ENCODE data around the gene SHF.
A peak's percentile ranks its signal among the peaks of the same experiment; 100 is the strongest.

SHF gene

DNA sequence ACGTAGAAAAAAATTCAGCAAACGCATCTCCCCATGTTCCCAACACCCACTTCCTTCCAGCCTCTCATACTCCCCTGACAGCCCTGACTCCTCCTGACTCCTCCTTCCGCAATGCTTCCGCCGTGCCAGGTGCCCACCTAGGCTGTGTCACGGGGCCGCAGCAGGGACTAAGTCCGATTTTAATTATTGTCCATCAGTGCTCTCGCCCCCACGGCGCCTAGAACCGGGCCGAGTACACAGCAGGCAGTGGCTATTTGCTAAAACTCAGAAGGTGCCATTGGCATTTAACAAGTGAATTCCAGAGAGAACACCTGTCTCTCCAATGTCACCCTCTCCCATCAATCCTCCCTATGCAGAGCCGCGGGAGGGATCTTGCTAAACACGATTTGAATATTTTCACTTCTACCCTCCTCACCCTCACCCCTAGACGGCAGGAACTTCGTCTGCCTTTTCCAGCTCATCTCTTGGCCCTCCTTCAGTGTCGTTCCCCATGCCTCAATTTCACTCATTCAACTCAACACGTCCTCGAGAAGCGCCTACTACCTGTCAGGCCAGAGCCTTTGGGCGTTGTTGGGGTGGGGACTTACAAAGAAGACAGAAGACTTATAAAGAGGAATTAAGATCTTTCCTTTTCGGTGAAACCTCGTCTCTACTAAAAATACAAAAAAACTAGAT, 11.5 kb upstream of the SHF start:
- no peak for DNase-seq

DNA sequence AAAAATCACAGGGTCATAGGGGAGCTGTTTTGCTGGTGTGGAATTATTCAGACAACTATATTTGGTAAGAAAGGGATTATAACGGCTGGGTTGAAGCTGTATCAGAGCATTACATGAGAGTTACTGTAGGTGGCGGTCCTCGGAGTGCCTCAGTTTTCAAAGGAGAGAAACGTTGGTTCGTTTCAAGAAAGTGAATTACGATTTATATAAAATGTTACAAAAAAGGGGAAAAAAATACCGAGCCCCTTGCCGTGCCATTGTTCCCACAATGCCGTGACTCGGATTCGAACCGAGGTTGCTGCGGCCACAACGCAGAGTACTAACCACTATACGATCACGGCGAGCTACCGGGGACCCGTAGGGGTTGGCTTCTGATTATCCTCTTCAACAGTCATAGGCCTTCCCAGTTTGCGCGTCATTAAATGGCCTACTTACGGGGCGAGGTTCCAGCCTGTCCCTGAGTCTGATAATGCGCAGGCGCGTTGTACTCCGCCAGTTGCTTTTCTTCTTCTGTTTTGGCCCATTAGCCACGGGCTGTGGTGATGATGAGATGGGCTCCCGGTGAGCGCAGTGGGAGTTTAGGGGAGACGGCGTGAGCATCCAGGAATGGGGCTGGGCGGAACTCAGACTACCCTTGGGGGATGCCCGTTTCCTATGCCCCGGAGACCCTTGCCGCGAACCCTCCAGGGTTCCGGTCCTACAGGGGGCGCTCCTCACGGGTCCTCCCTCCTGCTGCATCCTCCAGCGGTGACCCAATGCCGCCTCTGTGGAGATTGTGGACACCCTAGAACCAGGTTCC, 10.8 kb upstream of the SHF start:
- DNase-seq, result peak; percentile 86

DNA sequence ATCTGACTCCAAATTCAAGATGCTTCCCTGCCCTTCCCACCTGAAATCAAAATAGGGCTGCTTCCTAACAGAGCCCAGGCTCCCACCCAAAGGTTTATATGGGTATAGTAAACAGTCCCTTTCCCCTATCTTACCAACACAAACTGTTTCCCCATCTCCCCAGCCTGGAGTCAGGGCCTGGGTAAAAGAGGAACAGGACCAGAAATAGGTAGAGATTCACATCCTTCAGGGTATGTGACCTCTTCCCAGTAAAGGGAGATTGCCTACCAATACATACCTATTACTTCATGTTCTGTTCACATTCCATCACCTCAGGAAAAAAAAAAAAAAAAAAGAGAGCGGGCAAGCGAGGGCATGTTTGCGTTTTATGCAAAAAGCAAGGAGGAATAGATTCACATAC, 9.7 kb upstream of the SHF start:
- no peak for DNase-seq

DNA sequence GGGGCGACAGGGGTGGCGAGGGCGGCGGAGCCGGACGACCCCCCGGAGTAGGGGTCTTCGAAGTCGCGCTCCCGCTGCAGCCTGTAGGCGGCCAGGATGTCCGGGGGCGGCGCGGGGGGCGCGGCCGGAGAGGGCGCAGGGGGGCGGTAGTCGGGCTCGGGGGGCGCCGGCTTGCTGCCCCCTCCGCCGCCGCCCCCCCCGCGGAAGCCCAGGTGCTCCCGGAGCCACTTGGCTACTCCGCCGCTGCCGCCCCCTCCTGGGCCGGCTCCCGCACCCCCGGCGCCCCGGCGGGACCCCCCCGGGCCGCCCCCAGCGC, 230 bp downstream of the SHF start:
- DNase-seq, result no peak

DNA sequence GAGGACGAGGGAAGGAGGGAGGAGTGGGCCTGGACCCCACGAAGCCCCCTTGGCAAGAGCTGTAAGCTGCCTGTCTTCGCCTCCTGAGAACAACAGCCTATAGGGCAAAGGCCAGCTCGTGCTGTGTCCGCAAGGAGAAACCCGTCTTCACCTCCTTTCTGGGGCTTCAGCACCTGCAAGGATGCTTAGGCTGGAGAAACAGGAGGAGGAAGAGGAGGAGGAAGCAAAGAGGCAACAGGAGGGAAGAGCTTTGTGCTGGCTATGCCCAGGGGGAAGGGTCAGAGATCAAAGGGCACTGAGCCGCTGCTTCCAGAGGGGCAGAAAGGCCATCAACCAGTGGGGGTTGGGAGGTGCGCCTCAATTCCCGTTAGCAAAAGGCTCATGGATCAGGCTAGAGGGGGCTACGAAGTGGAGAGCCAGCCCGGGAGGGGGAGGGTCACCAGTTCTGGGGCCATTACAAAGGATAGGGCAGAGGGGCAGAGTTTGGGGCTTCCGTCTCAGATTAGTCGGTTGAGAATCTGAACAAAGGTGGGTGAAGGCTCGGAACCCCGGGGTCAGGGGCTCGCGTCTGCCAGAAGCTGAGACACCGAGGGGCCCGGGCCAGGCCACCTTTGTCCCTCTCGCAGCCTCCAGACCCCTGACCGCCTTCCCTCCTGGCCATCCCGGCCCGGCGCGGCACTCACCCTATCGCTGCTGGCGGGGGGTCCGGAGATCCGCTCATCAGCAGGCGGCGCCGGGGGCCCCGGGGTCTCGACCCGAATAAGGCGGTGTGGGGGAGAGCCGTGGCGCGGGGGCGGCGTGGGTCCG, 792 bp downstream of the SHF start:
- DNase-seq, result no peak

DNA sequence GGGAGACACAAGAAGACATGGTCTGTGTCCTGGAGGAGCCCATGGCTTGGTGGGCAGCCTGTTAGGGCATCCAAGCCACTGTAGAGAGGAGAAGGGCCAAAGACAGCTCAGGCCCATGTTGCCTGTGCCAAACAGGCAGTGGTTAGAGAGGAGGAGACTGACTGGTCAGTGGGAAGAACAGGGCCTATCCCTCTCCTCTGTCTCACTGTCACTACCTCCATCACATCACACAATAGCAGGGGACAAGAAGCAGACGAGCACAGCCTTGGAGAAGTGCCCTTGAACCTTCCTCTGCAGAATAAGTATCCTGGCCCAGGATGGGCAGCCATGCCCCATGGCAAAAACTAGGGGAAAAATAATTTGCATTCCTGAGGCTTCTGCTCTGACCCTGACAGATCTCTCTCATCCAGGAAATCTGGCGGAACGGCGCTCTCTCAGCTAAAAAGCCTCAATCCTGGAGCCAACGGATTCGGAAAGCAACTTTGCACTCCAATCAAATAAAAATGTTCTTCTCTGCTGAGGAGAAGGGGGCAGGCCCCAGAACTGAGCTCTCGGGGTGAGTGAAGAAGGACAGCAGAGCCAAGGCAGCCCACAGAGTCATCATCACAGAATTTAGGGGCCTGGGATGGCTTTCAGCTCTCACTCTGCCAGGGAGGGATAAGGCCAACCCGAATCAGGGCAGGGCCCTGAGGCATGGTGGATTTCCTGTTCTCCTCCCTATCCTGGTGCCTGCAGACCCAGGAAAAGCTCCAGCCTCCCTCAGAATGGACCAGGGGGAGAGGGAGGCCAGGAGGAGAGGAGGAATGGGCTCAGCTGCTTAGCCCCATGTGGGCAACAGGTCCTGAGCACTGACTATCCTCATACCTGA, 1.6 kb downstream of the SHF start:
- DNase-seq, result no peak

DNA sequence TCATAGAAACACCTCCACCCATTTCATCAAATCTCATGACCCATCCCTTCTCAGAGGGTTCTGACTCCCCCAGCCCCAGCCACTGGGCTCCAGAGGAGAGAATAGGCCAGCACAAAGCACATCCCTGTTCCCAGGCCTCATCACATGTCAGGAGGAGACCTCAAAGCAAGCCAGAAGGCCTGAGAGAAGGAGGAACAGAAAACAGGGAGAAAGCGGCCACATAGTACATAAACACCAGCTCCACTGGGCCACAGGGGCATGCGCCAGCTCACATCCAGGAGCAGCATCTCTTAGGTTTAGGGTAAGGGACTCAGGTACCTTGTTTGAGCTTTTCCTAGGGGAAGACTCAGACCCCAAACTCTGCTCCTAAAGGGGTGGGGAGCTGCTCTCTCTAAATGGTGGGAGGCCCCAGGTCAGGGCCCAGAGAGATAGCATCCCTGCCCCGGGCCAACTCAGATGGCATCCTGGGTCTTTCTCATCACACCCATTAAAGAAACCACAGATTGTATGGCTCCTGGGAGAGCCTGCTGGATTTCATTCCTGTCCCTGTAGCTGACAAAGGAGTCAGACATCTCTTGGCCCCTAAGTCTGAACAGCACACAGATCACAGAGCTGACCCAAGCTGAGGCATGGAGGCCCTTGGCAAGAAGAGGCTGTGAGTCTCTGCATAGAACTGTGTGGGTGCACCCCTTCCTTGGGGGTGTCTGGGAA, 2.5 kb downstream of the SHF start:
- no peak for DNase-seq

DNA sequence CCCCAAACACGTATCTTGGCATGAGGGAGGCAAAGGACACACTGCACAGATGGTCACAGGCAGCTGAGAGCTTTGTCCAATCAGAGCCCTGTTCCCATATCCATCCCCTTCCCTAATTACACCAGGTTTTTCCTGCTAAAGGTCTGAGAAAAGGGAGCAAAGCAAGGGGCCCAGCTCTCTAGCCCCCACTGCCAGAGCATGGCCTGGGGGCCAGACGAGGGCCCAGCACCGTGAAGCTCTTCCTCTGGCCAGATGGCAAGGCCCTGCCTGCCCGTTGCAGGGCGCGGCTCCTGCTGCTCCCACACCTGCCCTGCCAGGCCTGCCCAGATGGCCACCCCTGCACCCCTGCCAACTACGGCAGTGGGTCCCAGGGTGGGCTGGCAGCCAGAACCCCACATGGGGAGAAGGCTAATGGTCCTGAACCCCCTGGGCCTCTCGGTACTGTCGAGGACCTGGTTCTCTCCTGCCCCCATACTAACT, 3.2 kb downstream of the SHF start:
- no peak for DNase-seq

DNA sequence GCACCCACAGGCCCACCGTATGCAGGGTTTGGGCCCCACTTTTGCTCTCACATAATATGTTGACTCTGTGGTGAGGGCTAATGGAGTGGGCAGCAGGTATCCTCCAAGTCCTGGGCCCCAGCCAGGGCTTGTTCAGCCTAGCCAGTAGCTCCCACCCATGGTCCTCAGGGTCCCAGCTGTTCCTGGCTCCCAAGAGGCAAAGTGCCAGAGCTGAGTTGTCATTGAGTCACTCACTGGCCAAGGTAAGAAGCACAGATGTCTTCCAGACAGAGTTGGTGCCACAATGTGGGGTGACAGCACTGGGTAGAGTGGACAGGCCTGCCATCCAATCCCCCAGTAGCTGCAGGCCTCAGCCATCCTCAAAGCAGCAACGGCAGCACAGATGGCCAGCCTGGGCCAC, 4.3 kb downstream of the SHF start:
- no peak for DNase-seq

DNA sequence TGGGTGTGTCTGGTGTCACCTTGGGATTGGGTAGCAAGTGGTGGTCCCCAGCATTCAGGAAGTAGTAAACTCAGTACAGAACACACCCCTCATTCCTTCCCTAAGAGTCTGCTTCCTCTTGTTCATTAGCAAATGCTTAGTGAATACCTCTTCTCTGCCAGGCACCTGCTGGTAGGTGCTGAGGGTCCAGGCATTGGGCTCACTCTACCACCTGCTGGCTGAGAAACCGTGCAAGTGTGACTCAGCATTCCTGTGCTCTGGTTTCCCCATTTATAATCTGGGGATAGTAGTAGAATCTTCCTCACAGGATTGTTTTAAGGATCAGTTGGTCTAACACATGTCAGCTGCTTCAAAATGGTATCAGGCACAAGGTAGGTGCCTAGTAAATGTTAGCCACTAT, 4.8 kb downstream of the SHF start:
- DNase-seq, result no peak

DNA sequence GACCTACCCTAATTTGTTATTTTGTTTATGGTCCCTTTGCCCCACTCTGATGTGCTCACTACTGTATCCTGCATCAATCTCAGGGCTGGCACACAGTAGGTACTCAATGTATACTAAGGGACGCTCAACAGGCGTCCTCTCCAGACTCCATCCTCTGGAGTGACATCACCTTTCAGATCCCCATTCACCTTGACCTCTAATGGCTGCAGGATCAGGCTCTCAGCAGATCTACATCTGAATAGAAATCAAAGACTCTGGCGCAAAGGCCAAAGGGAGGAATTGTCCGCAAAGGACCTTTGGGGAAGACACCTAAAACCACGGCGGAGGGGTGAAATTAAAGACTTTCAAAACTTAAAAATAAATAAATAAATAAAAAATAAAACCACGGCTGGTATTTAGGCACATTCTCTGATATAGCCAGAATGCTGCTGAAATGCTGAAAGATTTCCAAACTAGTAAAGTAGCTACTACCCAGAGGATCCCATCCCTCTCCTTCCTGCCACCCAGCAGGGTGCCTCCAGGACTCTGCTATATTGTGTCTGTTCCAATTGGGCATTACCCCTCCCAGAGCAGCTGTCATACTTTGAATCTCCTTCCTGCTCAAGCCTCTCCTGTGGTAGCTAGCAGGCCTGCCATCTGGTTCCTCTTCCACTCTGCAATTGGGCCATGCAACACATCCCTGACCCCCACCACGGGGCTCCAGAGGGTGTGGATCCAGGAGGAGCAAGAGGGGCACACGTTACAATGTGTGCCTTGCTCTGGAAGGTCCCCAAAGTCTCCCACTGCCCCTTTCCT, 6.1 kb downstream of the SHF start:
- no peak for DNase-seq

DNA sequence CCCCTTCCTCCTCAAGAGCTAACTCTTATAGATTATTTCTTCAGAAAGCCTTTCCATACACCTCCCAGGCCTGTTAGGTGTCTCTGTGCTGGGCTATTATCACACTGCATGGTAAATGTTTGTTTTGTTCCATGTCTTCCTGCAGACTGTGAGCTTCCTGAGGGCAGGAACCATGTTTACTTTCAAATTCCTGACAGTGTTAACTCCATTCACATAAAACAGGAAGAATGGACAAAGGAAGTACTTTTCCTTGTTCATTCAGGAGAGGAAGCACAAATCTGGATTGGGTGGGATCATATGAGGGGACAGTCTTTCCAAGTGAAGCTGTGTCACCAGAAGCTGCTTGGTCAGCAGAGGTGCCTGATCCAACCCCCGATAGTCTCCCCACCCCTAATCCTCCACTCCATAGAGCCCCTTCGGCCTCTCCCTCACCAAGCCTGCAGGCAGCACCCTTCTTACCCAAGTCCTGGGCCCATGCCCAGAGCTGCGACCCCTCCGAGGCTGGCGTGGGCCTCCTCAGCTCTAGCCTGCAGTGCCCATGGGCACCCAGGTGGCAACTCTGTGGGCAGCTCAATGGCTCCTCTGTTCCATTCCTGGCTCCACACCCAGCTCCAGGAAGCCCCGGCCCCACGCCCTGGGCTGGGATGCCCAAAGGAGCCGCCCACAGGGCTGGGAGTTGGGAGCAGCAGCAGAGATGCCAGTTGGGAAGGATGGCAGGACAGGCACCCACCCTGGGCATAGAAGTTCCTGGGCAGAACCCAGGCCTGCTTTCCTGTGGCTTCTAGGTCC, 6.9 kb downstream of the SHF start:
- no peak for DNase-seq

DNA sequence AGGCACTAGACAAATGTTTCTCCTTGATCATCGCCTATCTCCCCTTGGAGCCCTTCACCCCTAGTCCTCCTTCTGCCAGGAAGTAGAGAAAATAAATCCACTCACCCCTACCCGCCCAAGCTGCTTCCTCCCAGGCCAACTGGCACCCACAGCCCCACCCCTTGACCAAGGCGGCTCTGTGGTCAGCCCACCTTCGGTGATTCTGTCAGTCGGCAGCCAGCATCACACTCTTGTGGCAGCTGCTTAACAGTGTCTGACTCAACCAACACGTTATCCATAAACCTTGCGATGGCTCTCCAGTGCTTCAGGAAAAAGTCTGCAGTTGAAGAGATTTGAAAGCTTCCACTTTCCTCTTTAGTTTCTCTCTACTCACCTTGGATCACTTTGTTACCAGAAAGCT, 7.6 kb downstream of the SHF start:
- no peak for DNase-seq

DNA sequence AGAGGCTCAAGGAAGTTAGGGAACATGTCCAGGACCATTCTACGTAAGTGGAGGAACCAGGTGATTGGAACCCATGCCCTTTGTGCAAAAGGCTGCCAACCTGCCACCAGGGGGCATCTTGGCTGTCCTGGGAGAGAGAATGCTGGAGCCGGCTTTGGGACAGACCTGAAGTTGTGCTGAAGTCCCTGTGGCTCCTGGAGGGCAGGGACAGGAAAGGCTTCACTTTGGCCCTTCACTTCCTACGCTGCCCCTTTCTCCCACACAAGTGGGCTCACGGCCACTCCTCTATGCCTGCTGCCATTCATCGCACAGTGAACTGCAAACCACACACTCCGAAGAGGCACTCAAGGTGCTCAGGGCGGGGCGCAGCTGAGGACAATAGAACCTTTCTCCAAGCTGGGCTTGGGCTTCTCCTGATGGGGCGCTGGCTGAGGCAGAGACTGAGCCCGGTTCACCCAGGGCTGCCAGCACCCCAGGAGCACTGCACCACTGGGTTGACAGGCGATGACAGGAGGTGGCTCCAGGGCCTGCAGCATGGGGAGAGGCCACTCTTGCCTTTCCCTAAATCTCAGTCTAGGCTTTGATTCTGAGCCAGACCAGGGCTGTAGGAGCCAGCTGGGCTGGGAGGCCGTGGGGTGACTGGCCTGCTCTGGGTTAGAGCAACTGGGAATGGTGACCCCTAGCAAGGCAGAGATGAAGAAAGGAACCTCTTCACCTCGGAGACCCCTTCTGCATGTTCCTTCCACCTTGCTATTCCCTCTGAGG, 8.4 kb downstream of the SHF start:
- DNase-seq, result no peak

DNA sequence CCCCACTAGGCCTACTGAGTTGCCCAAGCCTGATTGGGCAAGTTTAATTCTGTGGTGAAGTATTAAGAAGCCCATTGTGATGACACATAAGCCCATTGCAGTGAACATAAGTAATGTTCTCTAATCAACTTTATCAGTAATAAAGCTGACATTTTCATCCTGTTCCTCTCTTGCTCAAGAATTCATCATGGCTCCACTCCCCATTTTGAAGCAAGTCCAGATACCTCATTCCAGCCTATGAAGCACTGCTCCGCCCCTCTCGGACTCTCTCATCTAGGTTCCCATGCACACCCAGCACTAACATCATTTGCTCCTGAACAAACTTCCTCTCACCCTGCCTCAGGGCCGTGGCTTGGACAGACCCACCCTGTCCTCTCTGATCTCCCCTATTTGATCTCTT, 10.5 kb downstream of the SHF start:
- no peak for DNase-seq

DNA sequence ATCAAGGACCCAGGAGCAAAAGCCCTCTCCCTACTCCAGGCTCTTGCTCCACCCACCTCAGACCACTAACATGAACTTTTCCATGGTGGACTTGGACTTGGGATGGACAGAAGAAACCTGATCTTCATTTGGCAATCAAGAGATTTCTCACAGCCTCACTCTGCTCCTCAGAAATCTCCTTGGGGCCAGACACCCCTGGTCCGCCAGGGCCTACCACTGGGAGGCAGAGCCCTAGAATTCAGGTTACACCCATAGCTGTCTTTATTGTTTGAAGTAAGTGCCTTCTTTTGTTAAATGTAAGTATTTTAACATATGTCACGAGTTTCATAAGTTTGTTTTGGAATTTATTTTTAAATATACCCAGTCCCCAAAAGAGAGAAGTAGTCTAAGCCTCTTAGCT, 13.2 kb downstream of the SHF start:
- no peak for DNase-seq

DNA sequence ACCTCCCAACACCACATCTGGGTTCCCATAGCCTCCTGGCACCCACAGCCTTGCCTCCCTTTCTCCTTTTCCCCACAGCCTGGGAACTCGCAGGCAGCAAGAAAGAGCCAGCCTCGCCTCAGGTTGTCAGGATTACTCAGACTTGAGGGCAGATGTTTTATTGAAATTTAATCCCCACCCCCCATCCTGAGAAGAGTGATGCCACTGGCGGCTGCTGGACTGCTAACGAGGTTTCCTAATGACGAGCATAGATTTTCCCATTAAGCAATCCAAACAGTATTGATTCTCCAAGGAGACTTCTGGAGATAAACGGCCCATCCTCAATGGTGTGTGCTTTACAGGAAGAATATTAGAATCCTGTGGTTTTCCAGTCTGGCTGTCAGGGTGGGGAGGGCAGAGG, 13.7 kb downstream of the SHF start:
- no peak for DNase-seq

DNA sequence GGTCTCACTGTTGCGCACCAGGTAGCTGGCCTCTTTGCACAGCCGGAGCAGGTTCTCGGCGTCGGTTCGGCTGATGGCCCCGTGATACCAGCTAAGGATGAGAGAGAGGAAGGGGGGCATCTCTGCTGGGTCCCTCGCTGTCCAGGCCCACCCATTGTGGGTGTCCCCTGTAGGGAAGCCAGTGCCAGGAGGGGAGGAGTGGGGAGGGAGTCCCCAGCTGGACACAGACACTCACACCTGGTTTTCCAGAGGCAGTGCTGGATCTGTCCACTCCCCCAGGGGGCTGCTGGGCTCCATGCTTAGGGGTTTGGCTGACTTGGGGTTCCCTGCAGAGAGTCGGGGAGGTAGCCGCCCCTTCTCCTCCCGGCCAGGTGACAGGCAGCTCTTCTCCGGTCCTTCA, 15.9 kb downstream of the SHF start:
- no peak for DNase-seq

DNA sequence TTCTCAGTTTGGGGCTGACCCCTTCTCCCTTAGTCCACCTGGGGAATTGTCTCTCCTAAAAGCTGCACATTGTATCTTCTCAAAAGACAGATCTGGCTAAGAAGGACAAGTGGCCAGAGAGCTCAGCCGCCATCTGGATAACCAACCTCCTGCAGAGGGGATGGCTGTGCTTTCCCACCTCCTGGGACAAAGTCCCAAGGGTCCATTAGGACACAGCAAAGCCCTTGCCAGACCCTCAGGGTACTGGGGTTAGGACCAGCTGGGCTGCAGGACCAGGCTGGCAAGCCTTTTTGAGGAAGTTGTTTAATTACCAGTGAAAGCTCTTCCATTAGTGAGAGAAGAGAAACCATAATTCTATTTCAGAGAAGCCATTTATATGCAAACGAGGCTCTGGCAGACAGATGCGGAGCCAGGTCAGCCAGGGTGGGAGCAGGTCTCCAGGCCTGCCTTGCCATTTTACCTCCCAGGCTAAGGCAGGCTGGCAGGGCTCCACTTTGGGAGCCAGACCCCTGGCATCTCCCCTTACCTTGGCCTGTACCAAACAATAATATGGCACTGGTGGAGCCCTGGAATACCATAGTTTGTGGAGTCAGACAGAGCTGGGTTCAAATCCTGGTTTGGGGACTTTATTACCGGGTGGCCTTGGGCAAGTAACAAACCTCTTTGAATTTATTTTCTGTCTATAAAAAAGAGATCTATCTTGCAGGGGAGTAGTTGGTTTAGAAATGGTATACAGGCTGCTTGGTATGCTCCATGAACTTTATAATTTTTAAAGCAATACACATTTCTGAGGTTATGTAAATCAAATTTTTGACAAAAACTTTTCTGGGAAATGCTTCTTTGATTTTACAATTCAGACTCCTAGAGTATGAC, 17.9 kb downstream of the SHF start:
- DNase-seq, result peak; percentile 58

All from NCI-H1436 treated with DMSO at 0.1 percent for 48 hours (cell line).